GM23338 (cell line): ENCODE results near the gene HMGN4. TPM values are rescaled to one million over a fixed set of nuclear protein-coding genes. Genes with fewer than 3 reads are reported as not detected.
A peak's percentile ranks its signal among the peaks of the same experiment; 100 is the strongest.

ENCODE experiments used
- ATAC-seq: fragments of 200-7000 bp; cut with Tn5 transposase; 3 replicates; pipeline ENCODE4 v1.9.1; 2020
- DNase-seq: peaks from one replicate; pipeline ENCODE4 v3.0.0-alpha.2; 2015; ENCODE audit warnings: low spot score
- H2AFZ ChIP-seq: fragments of 200-600 bp; sonication (generic); 2 replicates; pipeline ENCODE4 v1.8.0; 2016; ENCODE audit warnings: antibody characterized with exemption, mild to moderate bottlenecking, moderate library complexity
- H3F3A ChIP-seq: fragments of 200-600 bp; sonication (generic); replicated peaks from 2 replicates; pipeline ENCODE4 v1.8.0; 2017; ENCODE audit warnings: antibody characterized with exemption, mixed run types, low read depth
- H3K27ac ChIP-seq: fragments of 200-600 bp; sonication (generic); 2 replicates; pipeline ENCODE4 v1.6.1; 2016; ENCODE audit warnings: low read depth
- H3K27me3 ChIP-seq: fragments of 200-600 bp; sonication (generic); 2 replicates; pipeline ENCODE4 v1.8.0; 2016; ENCODE audit warnings: mild to moderate bottlenecking, mixed run types, moderate library complexity; ENCODE audit not compliant: insufficient read depth
- H3K36me3 ChIP-seq: fragments of 200-600 bp; sonication (generic); 2 replicates; pipeline ENCODE4 v1.8.0; 2016; ENCODE audit warnings: mild to moderate bottlenecking; ENCODE audit not compliant: insufficient read depth
- H3K4me1 ChIP-seq: fragments of 200-600 bp; sonication (generic); 2 replicates; pipeline ENCODE4 v1.8.0; 2016; ENCODE audit warnings: mild to moderate bottlenecking, moderate library complexity; ENCODE audit not compliant: insufficient read depth
- H3K4me2 ChIP-seq: fragments of 200-600 bp; sonication (generic); 2 replicates; pipeline ENCODE4 v1.7.1; 2017; ENCODE audit warnings: mixed run types
- H3K4me3 ChIP-seq: fragments of 200-600 bp; sonication (generic); 2 replicates; pipeline ENCODE4 v1.6.1; 2016; ENCODE audit warnings: mixed run types
- H3K79me2 ChIP-seq: fragments of 200-600 bp; sonication (generic); replicated peaks from 2 replicates; pipeline ENCODE4 v1.8.0; 2017; ENCODE audit warnings: mild to moderate bottlenecking; ENCODE audit not compliant: insufficient read depth
- H3K9me2 ChIP-seq: fragments of 200-600 bp; sonication (generic); 2 replicates; pipeline ENCODE4 v1.8.0; 2017; ENCODE audit not compliant: insufficient read depth
- H4K20me1 ChIP-seq: fragments of 200-600 bp; sonication (generic); replicated peaks from 2 replicates; pipeline ENCODE4 v1.8.0; 2017; ENCODE audit warnings: mild to moderate bottlenecking; ENCODE audit not compliant: insufficient read depth
- H3K27ac Mint-ChIP-seq: 2 replicates; pipeline ENCODE4 v1.8.0; 2020; ENCODE audit warnings: inconsistent platforms, mild to moderate bottlenecking, moderate library complexity, mixed read lengths
- H3K27me3 Mint-ChIP-seq: 3 replicates; pipeline ENCODE4 v1.8.0; 2022; ENCODE audit warnings: low read depth, mild to moderate bottlenecking, moderate library complexity, mixed read lengths, inconsistent platforms; ENCODE audit not compliant: insufficient read depth, poor library complexity
- H3K36me3 Mint-ChIP-seq: 3 replicates; pipeline ENCODE4 v1.8.0; 2021; ENCODE audit warnings: low read depth, mild to moderate bottlenecking, inconsistent platforms, moderate library complexity, mixed read lengths
- H3K4me1 Mint-ChIP-seq: 3 replicates; pipeline ENCODE4 v1.8.0; 2020; ENCODE audit warnings: mild to moderate bottlenecking, inconsistent platforms, mixed read lengths
- H3K4me3 Mint-ChIP-seq: 3 replicates; pipeline ENCODE4 v1.8.0; 2021; ENCODE audit warnings: moderate library complexity, mild to moderate bottlenecking, inconsistent platforms, mixed read lengths
- H3K9me3 Mint-ChIP-seq: 3 replicates; pipeline ENCODE4 v1.8.0; 2020; ENCODE audit warnings: moderate library complexity, mild to moderate bottlenecking, inconsistent platforms, mixed read lengths
- CREB1 ChIP-seq: fragments of 250-450 bp; sonication (Bioruptor Pico); IDR thresholded peaks from 2 replicates; pipeline ENCODE4 v1.5.0; 2020; ENCODE audit warnings: low read depth, mild to moderate bottlenecking, moderate library complexity
- EZH2 ChIP-seq: fragments of 200-600 bp; sonication (generic); IDR thresholded peaks from one replicate; pipeline ENCODE4 v1.8.0; 2017; ENCODE audit warnings: antibody characterized with exemption, mild to moderate bottlenecking, low read depth; ENCODE audit not compliant: unreplicated experiment
- EZH2phosphoT487 ChIP-seq: fragments of 200-600 bp; sonication (generic); IDR thresholded peaks from one replicate; pipeline ENCODE4 v1.8.1; 2018; ENCODE audit warnings: antibody characterized with exemption; ENCODE audit not compliant: unreplicated experiment
- NANOG ChIP-seq: IDR thresholded peaks from 2 replicates; pipeline ENCODE4 v1.6.1; 2016; ENCODE audit warnings: antibody characterized with exemption, borderline replicate concordance
- STAT1 ChIP-seq: IDR thresholded peaks from one replicate; pipeline ENCODE4 v1.6.1; 2016; ENCODE audit warnings: antibody characterized with exemption; ENCODE audit not compliant: unreplicated experiment
- ZNF114 ChIP-seq: fragments of 250-450 bp; sonication (Bioruptor Pico); IDR thresholded peaks from 2 replicates; pipeline ENCODE4 v1.5.0; 2020; ENCODE audit warnings: mild to moderate bottlenecking, moderate library complexity
- ZNF331 ChIP-seq: fragments of 250-450 bp; sonication (Bioruptor Pico); IDR thresholded peaks from 2 replicates; pipeline ENCODE4 v1.5.0; 2020; ENCODE audit warnings: low read depth, mild to moderate bottlenecking, moderate library complexity
- polyA plus RNA-seq: library from polyadenylated mRNA; unstranded; fragments of >200 nt; fragmentation: Nextera tagmentation; extraction: Ambion mirVana; gene quantifications from 2 replicates; pipeline ENCODE4 v1.2.1, GENCODE V29; 2016
- total RNA-seq: library from RNA; depleted of rRNA; stranded (reverse); fragments of >200 nt; shearing (Covaris generic); gene quantifications from 2 replicates; pipeline ENCODE4 v1.2.3, GENCODE V29; 2014
- TF ChIP-seq, protein P1 (sequence below): IDR thresholded peaks from 2 replicates; pipeline ENCODE4 v1.6.1; 2016; ENCODE audit warnings: antibody characterized with exemption
- TF ChIP-seq, protein P2 (sequence below), 2 experiments: fragments of 200-600 bp in 1 of 2; sonication (generic) in 1 of 2; conservative IDR thresholded peaks; 2 replicates each; pipeline versions ENCODE4 v1.5.1 to v1.6.1; 2016 to 2017; ENCODE audit warnings: antibody characterized with exemption in 2 of 2, low read depth in 2 of 2, mild to moderate bottlenecking in 2 of 2, moderate library complexity in 1 of 2

HMGN4 gene
- total and polyA plus RNA-seq, 2 experiments from 2014 or later, result 35.3 to 91.4 TPM

DNA sequence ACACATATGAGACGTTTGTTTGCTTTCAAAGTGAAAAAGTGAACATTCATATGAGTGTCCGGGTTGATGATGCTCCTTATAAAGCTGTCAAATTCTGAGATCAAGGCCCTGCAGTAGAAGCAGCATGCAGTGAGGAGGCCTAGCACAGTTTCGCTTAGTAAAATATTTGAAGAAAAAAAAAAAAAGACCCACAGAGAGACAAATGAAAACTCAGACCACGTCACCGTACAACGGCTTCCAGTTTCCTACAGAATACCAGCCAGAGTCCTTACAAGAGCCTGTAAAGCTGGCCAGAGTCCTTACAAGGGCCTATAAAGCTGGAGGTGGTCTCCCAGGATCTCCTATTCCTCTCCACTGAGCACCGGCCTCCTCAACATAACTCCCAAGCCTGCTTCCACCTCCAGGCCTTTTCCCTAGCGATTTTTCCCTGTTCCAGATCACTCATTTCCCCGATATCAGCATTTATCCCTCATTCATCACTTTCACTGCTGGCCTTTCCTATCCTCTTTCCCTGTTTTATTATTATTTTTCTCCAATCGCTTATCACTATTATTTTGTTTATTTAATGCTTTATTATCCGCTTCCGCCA lies 1.5 kb upstream of the HMGN4 start:
- peaks cover 35% of the 10 kb centered on the region for H3K4me1 ChIP-seq
- H3K9me2 ChIP-seq, result no peaks in the 10 kb centered on the region
- H3F3A ChIP-seq, result 0 out of 2 replicates have a peak, but pooled peaks cover 12% of the 10 kb centered on the region
- Mint-ChIP-seq H3K36me3 (peaks cover 11% of the 10 kb centered on the region; the same call in 2 of the 3 replicates), H3K4me3 (peak overlapping the region; percentile 96), H3K4me1 (peaks cover 22% of the 10 kb centered on the region), H3K27ac (peak overlapping the region; percentile 80), H3K27me3 (peaks cover 28% of the 10 kb centered on the region), H3K9me3 (peaks cover 13% of the 10 kb centered on the region; the same call in 2 of the 3 replicates)
- DNase-seq, result peak; percentile 47
- peak overlapping the region; percentile 95 for H2AFZ ChIP-seq
- peak overlapping the region; percentile 74 for H3K27ac ChIP-seq
- peak overlapping the region; percentile 82 for H3K4me2 ChIP-seq
- H3K27me3 ChIP-seq, result no peaks in the 10 kb centered on the region
- ATAC-seq, result peak; percentile 11
- H4K20me1 ChIP-seq, result no peaks in the 10 kb centered on the region; the same call in 1 of the 2 replicates
- H3K79me2 ChIP-seq, result peaks cover 29% of the 10 kb centered on the region
- TF ChIP-seq, protein P1, sequence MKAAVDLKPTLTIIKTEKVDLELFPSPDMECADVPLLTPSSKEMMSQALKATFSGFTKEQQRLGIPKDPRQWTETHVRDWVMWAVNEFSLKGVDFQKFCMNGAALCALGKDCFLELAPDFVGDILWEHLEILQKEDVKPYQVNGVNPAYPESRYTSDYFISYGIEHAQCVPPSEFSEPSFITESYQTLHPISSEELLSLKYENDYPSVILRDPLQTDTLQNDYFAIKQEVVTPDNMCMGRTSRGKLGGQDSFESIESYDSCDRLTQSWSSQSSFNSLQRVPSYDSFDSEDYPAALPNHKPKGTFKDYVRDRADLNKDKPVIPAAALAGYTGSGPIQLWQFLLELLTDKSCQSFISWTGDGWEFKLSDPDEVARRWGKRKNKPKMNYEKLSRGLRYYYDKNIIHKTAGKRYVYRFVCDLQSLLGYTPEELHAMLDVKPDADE, result no peak
- TF ChIP-seq ZNF114 (CRISPR knock-in tag), result no peak
- no peak for TF ChIP-seq EZH2
- no peak for TF ChIP-seq ZNF331
- TF ChIP-seq STAT1, result no peak
- TF ChIP-seq EZH2phosphoT487, result no peak
- H3K4me3 ChIP-seq, result peak overlapping the region; percentile 89
- peaks cover 3% of the 10 kb centered on the region; the same call in 1 of the 2 replicates for H3K36me3 ChIP-seq

DNA sequence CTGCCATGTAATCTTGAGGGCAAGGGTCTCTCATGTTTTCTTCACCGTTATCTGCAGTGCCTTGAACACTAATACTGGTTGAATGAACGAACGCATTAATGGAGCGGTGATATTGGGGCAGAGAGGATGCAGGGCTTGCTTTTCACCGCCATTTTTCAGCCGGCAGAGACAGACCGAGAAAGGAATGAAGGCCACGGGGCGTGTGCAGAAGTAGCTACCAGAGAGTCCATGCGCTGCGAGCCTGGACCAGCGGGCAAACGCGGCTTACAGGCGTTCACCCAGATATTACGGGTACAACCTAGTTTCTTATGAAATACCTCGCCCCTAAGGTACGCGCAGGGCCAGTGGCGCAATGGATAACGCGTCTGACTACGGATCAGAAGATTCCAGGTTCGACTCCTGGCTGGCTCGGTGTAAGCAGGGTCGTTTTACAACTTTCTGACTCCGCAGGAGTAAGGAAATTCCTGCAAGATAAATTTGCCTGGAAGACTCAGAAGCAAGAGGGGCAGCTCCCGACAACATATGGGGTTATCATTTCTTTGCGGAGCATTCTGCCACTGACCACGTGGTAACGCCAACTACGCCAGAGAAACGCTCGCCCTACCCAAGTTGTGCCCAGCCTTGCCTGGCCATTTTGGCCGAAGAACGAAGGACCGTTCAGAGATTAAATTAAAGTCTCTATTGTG lies 863 bp upstream of the HMGN4 start:
- Histone ChIP-seq H3F3A (0 out of 2 replicates have a peak, but pooled peaks cover 12% of the 10 kb centered on the region), H3K9me2 (no peaks in the 10 kb centered on the region), H4K20me1 (no peaks in the 10 kb centered on the region; the same call in 1 of the 2 replicates), H3K4me2 (peak overlapping the region; percentile 94), H3K4me1 (peaks cover 35% of the 10 kb centered on the region), H3K4me3 (peak overlapping the region; percentile 89), H3K27ac (peak overlapping the region; percentile 89), H3K27me3 (no peaks in the 10 kb centered on the region), H3K36me3 (peaks cover 3% of the 10 kb centered on the region; the same call in 1 of the 2 replicates), H3K79me2 (peaks cover 35% of the 10 kb centered on the region), H2AFZ (peak overlapping the region; percentile 95)
- Mint-ChIP-seq H3K9me3 (peaks cover 13% of the 10 kb centered on the region; the same call in 2 of the 3 replicates), H3K4me1 (peaks cover 22% of the 10 kb centered on the region), H3K4me3 (peak overlapping the region; percentile 96), H3K36me3 (peaks cover 11% of the 10 kb centered on the region; the same call in 2 of the 3 replicates), H3K27ac (peak overlapping the region; percentile 98), H3K27me3 (peaks cover 28% of the 10 kb centered on the region)
- ATAC-seq (peak; percentile 65), DNase-seq (peak; percentile 91)
- TF ChIP-seq NANOG (peak; percentile 4; the same call in 1 of the 2 replicates), EZH2 (no peak), CREB1 (CRISPR knock-in tag) (peak; percentile 73; the same call in 1 of the 2 replicates)
- TF ChIP-seq, protein P2, sequence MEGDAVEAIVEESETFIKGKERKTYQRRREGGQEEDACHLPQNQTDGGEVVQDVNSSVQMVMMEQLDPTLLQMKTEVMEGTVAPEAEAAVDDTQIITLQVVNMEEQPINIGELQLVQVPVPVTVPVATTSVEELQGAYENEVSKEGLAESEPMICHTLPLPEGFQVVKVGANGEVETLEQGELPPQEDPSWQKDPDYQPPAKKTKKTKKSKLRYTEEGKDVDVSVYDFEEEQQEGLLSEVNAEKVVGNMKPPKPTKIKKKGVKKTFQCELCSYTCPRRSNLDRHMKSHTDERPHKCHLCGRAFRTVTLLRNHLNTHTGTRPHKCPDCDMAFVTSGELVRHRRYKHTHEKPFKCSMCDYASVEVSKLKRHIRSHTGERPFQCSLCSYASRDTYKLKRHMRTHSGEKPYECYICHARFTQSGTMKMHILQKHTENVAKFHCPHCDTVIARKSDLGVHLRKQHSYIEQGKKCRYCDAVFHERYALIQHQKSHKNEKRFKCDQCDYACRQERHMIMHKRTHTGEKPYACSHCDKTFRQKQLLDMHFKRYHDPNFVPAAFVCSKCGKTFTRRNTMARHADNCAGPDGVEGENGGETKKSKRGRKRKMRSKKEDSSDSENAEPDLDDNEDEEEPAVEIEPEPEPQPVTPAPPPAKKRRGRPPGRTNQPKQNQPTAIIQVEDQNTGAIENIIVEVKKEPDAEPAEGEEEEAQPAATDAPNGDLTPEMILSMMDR (conservative IDR thresholded peaks at IDR 0.05; ENCODE audit: low read depth in 2 of 2), result no peak
- TF ChIP-seq, protein P1, result 0 out of 2 replicates have a peak, but pooled peaks have one; percentile 29
